Measurements from ENCODE around the gene SP140L.

- TF ChIP-seq RAD21 (IDR thresholded peaks at IDR 0.05; ENCODE audit: low read depth) (no peak), CEBPB (IDR thresholded peaks at IDR 0.05) (no peak), FOXM1 (IDR thresholded peaks at IDR 0.05; ENCODE audit: borderline replicate concordance, low read depth) (no peak), TAF1 (IDR thresholded peaks at IDR 0.05; ENCODE audit: low read depth) (no peak), CREB1 (IDR thresholded peaks at IDR 0.05; ENCODE audit: low read depth) (no peak), REST (IDR thresholded peaks at IDR 0.05; ENCODE audit: low read depth) (no peak), ZBTB7A (IDR thresholded peaks at IDR 0.05; ENCODE audit: low read depth) (no peak), YY1 (IDR thresholded peaks at IDR 0.05; ENCODE audit: low read depth) (no peak), EGR1 (IDR thresholded peaks at IDR 0.05) (no peak)
- TF ChIP-seq, protein P1, sequence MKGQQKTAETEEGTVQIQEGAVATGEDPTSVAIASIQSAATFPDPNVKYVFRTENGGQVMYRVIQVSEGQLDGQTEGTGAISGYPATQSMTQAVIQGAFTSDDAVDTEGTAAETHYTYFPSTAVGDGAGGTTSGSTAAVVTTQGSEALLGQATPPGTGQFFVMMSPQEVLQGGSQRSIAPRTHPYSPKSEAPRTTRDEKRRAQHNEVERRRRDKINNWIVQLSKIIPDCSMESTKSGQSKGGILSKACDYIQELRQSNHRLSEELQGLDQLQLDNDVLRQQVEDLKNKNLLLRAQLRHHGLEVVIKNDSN (IDR thresholded peaks at IDR 0.05), result no peak
These were observed 126.0 kb downstream of the SP140L start for GRCh38 chr2:230453006-230453405.
